ENCODE data around the gene PHF21A. TPM values are rescaled to one million over a fixed set of nuclear protein-coding genes. Genes with fewer than 3 reads are reported as not detected.
A peak's percentile ranks its signal among the peaks of the same experiment; 100 is the strongest.
"Not testable (repeated sequence)": the region's sequence is repeated elsewhere in the genome, so short reads cannot be mapped to it uniquely, and the experiment has no call there.

PHF21A gene
- total and polyA plus RNA-seq, 4 donors: 32.1 to 52.2 (median 41.5) TPM

- no peaks in the 10 kb centered on the region for H3K36me3 ChIP-seq (ENCODE audit: control insufficient read depth, insufficient read depth, low read length)
- DNase-seq (ENCODE audit: low read depth in 4 of 6, low spot score in 6 of 6): peak in 1 of 6 donors; percentile 36
- WGBS (ENCODE audit: insufficient coverage): 20% methylated on average over 1 of the region's 7 CpGs
Measured at GRCh38 chr11:46122945-46123715, 1.9 kb upstream of the PHF21A start.

DNA sequence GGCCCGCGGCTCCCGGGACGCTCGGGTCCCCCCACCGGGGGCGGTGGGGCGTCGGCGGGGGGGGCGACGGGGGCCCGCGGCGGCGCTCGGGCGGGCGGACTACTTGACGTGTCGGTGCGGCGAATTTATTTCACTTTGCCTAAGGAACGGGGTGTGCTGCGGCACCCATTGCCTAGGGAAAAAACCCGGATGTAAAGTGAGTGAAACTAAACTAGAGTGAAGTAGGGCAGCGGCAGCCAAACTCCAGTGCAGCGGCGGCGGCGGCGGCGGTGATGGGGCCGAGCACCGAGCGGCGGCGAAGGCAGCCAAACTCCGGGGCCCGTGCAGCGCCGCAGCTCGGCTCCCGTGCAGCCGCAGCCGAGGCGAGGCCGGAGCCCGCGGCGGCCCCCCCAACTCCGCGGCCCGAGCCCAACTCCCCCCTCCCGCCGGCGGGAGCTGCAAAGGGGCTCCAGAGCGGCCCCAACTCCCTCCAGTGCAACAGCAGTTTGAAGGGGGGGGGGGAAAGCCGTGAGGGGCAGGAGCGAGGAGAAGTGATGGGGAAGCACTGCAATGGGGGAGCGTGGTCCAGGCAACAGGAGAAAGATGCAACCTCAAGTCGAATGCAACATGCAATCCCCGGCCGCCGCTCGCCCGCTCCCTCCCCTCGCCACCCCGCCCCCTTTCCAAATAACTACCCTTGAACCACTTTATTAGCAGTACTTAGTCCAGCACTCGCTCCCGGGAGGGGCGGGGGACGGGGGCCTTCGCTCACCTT lies 647 bp upstream of the PHF21A start:
- Histone ChIP-seq H3K36me3 (ENCODE audit: control insufficient read depth, insufficient read depth, low read length) (no peaks in the 10 kb centered on the region), H3K9me3 (ENCODE audit: control insufficient read depth, insufficient read depth, low read length) (no peaks in the 10 kb centered on the region), H3K27me3 (ENCODE audit: control insufficient read depth, insufficient read depth, low read length) (no peaks in the 10 kb centered on the region), H3K4me1 (ENCODE audit: control insufficient read depth, insufficient read depth, low read length) (no peaks in the 10 kb centered on the region), H3K4me3 (ENCODE audit: low read depth, low read length) (peak overlapping the region; percentile 82), H3K27ac (ENCODE audit: low read depth, low read length) (peak overlapping the region; percentile 97)
- WGBS (ENCODE audit: insufficient coverage): under 1% methylated on average over 61 of the region's 74 CpGs
- DNase-seq (ENCODE audit: low read depth in 4 of 6, low spot score in 6 of 6): peak in 5 of 6 donors; percentile 77 to 98 (median 83)

More at GRCh38 chr11:46122945-46123715, 1.9 kb upstream of the PHF21A start:
- no peaks in the 10 kb centered on the region for H3K9me3 ChIP-seq (ENCODE audit: control insufficient read depth, insufficient read depth, low read length)
- H3K27me3 ChIP-seq (ENCODE audit: control insufficient read depth, insufficient read depth, low read length): no peaks in the 10 kb centered on the region
- peak overlapping the region; percentile 82 for H3K4me3 ChIP-seq (ENCODE audit: low read depth, low read length)
- no peaks in the 10 kb centered on the region for H3K4me1 ChIP-seq (ENCODE audit: control insufficient read depth, insufficient read depth, low read length)
- H3K27ac ChIP-seq (ENCODE audit: low read depth, low read length): peak overlapping the region; percentile 97

DNA sequence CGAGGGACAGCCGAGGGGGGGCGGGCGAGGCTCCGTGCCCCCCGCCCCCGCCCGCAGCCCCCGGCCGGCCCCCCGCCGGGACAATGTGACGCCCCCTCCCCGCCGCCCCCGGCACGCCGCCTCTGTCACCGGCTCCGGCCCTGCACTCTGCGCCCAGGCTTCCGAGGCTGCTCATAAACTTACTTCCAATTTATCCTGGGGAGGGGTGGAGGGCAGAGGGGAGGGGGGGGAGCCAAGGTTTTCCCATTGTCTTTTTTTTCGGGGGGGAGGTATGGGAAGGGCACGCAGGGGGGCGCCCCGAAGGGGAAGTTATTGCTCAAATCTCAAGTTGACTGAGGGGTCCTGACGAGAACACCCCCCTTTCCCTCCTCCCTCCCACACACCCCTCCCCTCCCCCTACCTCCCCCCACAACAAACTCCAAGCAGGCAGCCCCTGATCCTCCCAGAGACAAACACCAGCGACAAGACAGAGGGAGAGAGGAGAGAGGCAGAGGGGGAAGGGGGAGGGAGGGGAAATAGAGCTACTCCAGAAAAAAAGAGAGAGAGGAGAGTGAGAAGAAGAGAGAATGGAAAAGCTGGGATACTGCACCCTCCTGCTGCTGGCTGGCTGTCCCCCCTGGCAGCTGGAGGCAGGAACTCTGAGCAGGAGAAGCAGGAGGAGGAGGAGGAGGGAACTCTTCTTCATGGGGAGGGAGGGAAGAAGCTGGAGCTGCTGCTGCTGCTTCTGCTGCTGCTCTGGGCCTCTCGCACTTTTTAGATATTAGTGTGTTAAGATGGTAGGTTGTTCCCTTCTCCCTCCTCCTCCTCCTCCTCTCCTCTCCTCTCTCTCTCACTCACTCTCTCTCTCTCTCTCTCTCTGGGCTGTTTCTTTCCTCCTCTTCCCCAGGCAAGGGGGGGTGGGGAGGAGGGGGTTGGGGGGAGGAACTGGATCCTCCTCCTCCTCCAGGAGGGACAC lies 631 bp downstream of the PHF21A start:
- peak overlapping the region; percentile 97 for H3K27ac ChIP-seq (ENCODE audit: low read depth, low read length)
- H3K27me3 ChIP-seq (ENCODE audit: control insufficient read depth, insufficient read depth, low read length): no peaks in the 10 kb centered on the region
- H3K36me3 ChIP-seq (ENCODE audit: control insufficient read depth, insufficient read depth, low read length): no peaks in the 10 kb centered on the region
- H3K4me1 ChIP-seq (ENCODE audit: control insufficient read depth, insufficient read depth, low read length): no peaks in the 10 kb centered on the region
- peak in 3 of 6 donors; percentile 43 to 89 (median 87) for DNase-seq (ENCODE audit: low read depth in 4 of 6, low spot score in 6 of 6)
- WGBS (ENCODE audit: insufficient coverage): no CpG with 5 or more reads among the region's 29 CpGs
- H3K9me3 ChIP-seq (ENCODE audit: control insufficient read depth, insufficient read depth, low read length): no peaks in the 10 kb centered on the region
- H3K4me3 ChIP-seq (ENCODE audit: low read depth, low read length): peak overlapping the region; percentile 65

DNA sequence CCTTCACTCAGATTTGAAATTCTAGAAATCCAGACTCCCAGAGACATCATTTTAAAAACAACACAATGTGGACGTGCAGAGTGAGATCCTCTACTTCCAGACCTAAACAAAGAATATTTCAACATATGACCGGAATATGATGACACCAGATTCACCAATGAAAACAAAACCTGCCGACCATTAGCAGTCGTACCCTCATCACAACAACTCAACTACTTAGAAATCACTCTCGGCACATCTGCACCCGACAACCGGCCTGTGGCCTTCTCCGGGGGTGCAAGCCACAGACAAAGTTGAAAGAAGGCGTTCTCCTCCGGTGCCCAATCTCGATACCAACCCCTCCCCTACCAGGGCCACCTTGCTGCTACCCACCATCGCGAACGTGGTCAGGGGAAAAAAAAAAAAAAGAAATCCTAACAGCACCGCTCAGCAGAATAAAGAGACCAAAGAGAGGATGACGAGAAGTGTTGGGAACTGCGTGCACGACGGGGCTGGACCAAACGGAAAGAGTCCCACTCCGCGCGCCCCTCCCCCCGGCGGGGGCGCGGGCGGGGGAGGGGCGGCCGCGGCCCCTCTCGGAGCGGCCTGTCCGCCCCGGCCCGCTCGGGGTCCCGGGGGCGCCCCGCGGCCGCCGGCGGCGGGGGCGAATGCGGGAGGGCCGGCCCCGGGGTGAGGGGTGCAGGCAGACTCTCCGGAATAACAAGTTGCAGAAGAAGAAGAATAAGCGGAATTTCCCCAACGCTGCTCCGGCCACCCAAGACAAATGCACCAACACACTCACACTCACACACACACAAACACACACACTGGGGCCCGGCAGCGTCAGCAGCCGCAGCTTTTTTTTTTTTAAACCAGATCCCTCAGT lies 1.7 kb downstream of the PHF21A start:
- Histone ChIP-seq H3K27me3 (ENCODE audit: control insufficient read depth, insufficient read depth, low read length) (no peaks in the 10 kb centered on the region), H3K9me3 (ENCODE audit: control insufficient read depth, insufficient read depth, low read length) (no peaks in the 10 kb centered on the region), H3K4me3 (ENCODE audit: low read depth, low read length) (peak overlapping the region; percentile 65), H3K36me3 (ENCODE audit: control insufficient read depth, insufficient read depth, low read length) (no peaks in the 10 kb centered on the region), H3K27ac (ENCODE audit: low read depth, low read length) (peak overlapping the region; percentile 97), H3K4me1 (ENCODE audit: control insufficient read depth, insufficient read depth, low read length) (no peaks in the 10 kb centered on the region)
- under 1% methylated on average over 46 of the region's 56 CpGs for WGBS (ENCODE audit: insufficient coverage)
- peak in 3 of 6 donors; percentile 45 to 83 (median 79) for DNase-seq (ENCODE audit: low read depth in 4 of 6, low spot score in 6 of 6)

GRCh38 chr11:46118702-46119351 lies 2.4 kb downstream of the PHF21A start:
- WGBS (ENCODE audit: insufficient coverage): 18% methylated on average over 5 of the region's 6 CpGs
- DNase-seq (ENCODE audit: low read depth in 4 of 6, low spot score in 6 of 6): peak in 1 of 6 donors; percentile 3
- H3K27ac ChIP-seq (ENCODE audit: low read depth, low read length): peak overlapping the region; percentile 97
- no peaks in the 10 kb centered on the region for H3K36me3 ChIP-seq (ENCODE audit: control insufficient read depth, insufficient read depth, low read length)
- H3K4me1 ChIP-seq (ENCODE audit: control insufficient read depth, insufficient read depth, low read length): no peaks in the 10 kb centered on the region
- H3K27me3 ChIP-seq (ENCODE audit: control insufficient read depth, insufficient read depth, low read length): no peaks in the 10 kb centered on the region
- H3K4me3 ChIP-seq (ENCODE audit: low read depth, low read length): peak overlapping the region; percentile 65
- no peaks in the 10 kb centered on the region for H3K9me3 ChIP-seq (ENCODE audit: control insufficient read depth, insufficient read depth, low read length)

- Histone ChIP-seq H3K36me3 (ENCODE audit: control insufficient read depth, insufficient read depth, low read length) (no peaks in the 10 kb centered on the region), H3K4me1 (ENCODE audit: control insufficient read depth, insufficient read depth, low read length) (no peaks in the 10 kb centered on the region), H3K27me3 (ENCODE audit: control insufficient read depth, insufficient read depth, low read length) (no peaks in the 10 kb centered on the region), H3K4me3 (ENCODE audit: low read depth, low read length) (no peak overlapping the region), H3K9me3 (ENCODE audit: control insufficient read depth, insufficient read depth, low read length) (no peaks in the 10 kb centered on the region), H3K27ac (ENCODE audit: low read depth, low read length) (no peak overlapping the region)
- peak in 1 of 6 donors; percentile 23 for DNase-seq (ENCODE audit: low read depth in 4 of 6, low spot score in 6 of 6)
Measured at GRCh38 chr11:46117842-46118241, 3.4 kb downstream of the PHF21A start.

GRCh38 chr11:46116712-46117037 lies 4.6 kb downstream of the PHF21A start:
- not testable (repeated sequence) for H3K27ac ChIP-seq (ENCODE audit: low read depth, low read length)
- WGBS (ENCODE audit: insufficient coverage): no CpG with 5 or more reads among the region's 10 CpGs

GRCh38 chr11:46116007-46116711 lies 5.1 kb downstream of the PHF21A start:
- Histone ChIP-seq H3K27me3 (ENCODE audit: control insufficient read depth, insufficient read depth, low read length) (no peaks in the 10 kb centered on the region), H3K27ac (ENCODE audit: low read depth, low read length) (no peak overlapping the region), H3K9me3 (ENCODE audit: control insufficient read depth, insufficient read depth, low read length) (no peaks in the 10 kb centered on the region), H3K4me3 (ENCODE audit: low read depth, low read length) (no peak overlapping the region), H3K4me1 (ENCODE audit: control insufficient read depth, insufficient read depth, low read length) (no peaks in the 10 kb centered on the region), H3K36me3 (ENCODE audit: control insufficient read depth, insufficient read depth, low read length) (no peaks in the 10 kb centered on the region)
- 83% methylated on average over 3 of the region's 3 CpGs for WGBS (ENCODE audit: insufficient coverage)
- no peak for DNase-seq (ENCODE audit: low read depth in 4 of 6, low spot score in 6 of 6)

More at GRCh38 chr11:46116712-46117037, 4.6 kb downstream of the PHF21A start:
- H3K9me3 ChIP-seq (ENCODE audit: control insufficient read depth, insufficient read depth, low read length); H3K4me1 ChIP-seq (ENCODE audit: control insufficient read depth, insufficient read depth, low read length); H3K27me3 ChIP-seq (ENCODE audit: control insufficient read depth, insufficient read depth, low read length); H3K36me3 ChIP-seq (ENCODE audit: control insufficient read depth, insufficient read depth, low read length); H3K4me3 ChIP-seq (ENCODE audit: low read depth, low read length); DNase-seq (ENCODE audit: low read depth in 4 of 6, low spot score in 6 of 6): not testable (repeated sequence)
